ENCODE measurements around the gene ZNHIT2.

Gene ZNHIT2

DNA sequence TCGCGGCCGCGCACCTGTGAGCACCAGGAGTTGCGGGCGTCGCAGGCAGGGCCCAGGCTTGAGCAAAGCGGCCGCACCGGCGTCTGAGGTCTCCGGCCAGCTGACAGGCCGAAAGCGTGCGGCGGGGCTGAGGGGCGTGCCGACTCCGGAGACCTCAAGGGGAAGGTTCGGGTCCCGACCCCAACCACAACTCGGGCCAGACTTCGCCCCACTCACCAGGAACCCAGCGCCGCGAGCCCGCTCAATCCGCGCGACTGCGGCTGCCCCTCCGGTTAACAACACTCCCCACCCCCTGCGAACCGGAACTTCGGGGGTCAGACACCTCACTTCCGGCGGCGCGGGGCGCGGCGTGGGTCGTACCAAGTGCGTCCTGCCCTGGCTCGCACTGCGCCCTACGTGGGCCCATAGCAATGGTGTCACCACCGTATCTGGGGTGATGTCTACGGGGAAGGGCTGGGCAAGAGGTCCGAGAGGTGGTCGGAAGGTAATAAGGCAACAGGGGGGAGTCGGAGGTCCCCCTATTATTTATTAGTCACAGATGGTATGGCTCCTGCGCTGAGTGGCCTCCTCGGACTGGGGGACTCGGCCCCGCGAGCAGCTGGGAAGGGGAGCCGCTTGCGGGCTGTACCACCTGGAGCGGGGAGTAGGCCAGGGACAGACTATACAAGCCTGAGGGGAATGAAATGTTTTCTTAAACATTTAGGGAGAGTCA is 16.9 kb upstream of the ZNHIT2 start, which contains the start of gene SYVN1:
Gene SYVN1, minus strand, starts transcription at position 280 of the 712 bp plus-strand sequence. CDS start 918 bp downstream, outside the sequence.
- H2AFZ ChIP-seq (ENCODE audit: low read length) = peak within 1 kb of the TSS; percentile 92
- peaks cover 21% of the 10 kb centered on the region for H4K20me1 ChIP-seq (ENCODE audit: insufficient read depth, low read length, poor library complexity, severe bottlenecking)
- H3K4me2 ChIP-seq (ENCODE audit: low read depth, low read length, poor library complexity, severe bottlenecking) = peak within 1 kb of the TSS; percentile 98
- no peaks in the 10 kb centered on the region for H3K9me3 ChIP-seq (ENCODE audit: insufficient read depth, low read depth, low read length)
- peaks cover 19% of the 10 kb centered on the region; the same call in 1 of the 2 replicates for H3K36me3 ChIP-seq (ENCODE audit: insufficient read depth, low read length)
- no peaks in the 10 kb centered on the region for H3K9me2 ChIP-seq (replicated peaks; ENCODE audit: low read depth, low read length)
- H3K79me2 ChIP-seq (ENCODE audit: insufficient read depth, low read length) = peaks cover 26% of the 10 kb centered on the region
- H3K4me3 ChIP-seq (ENCODE audit: low read length, poor library complexity, severe bottlenecking) = peak within 1 kb of the TSS; percentile 84
- H3F3A ChIP-seq (ENCODE audit: low read depth) = no peaks in the 10 kb centered on the region
- TF ChIP-seq CTCF (conservative IDR thresholded peaks at IDR 0.05; ENCODE audit: low read length) (no peak), EZH2phosphoT487 (IDR thresholded peaks at IDR 0.05; ENCODE audit: borderline replicate concordance) (no peak)
- no peaks in the 10 kb centered on the region for H3K27me3 ChIP-seq (ENCODE audit: insufficient read depth, low read length, poor library complexity, severe bottlenecking)
- peaks cover 24% of the 10 kb centered on the region for H3K4me1 ChIP-seq (ENCODE audit: insufficient read depth, low read length, poor library complexity, severe bottlenecking)
- peak within 1 kb of the TSS; percentile 88 for H3K9ac ChIP-seq (ENCODE audit: low read depth, low read length, poor library complexity, severe bottlenecking)

DNA sequence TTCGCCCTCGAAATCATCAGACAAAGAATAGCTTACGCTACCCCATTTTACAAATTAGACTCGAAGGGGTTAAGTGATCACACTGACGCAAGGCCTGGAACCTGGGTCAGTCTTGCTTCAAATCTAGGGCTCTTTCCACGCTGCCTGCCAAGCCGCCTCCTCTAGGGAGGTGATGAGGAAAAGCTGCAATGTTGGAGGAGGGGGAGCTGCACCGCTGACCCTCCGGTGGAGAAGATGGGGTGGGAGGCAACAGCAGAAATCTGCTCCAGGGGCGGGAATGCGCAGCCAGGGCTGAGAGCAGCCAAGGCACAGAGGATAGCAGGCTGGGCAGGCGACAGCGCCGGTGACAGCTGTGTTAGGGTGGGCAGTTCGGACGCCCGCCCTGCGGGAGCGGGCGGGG is 16.2 kb upstream of the ZNHIT2 start:
- H3K9me3 ChIP-seq (ENCODE audit: insufficient read depth, low read depth, low read length) = no peaks in the 10 kb centered on the region
- no peaks in the 10 kb centered on the region for H3F3A ChIP-seq (ENCODE audit: low read depth)
- peaks cover 26% of the 10 kb centered on the region for H3K79me2 ChIP-seq (ENCODE audit: insufficient read depth, low read length)
- peak overlapping the region; percentile 84 for H3K4me3 ChIP-seq (ENCODE audit: low read length, poor library complexity, severe bottlenecking)
- H3K27me3 ChIP-seq (ENCODE audit: insufficient read depth, low read length, poor library complexity, severe bottlenecking) = no peaks in the 10 kb centered on the region
- H3K4me2 ChIP-seq (ENCODE audit: low read depth, low read length, poor library complexity, severe bottlenecking) = peak overlapping the region; percentile 98
- TF ChIP-seq EZH2phosphoT487 (IDR thresholded peaks at IDR 0.05; ENCODE audit: borderline replicate concordance) (no peak), CTCF (conservative IDR thresholded peaks at IDR 0.05; ENCODE audit: low read length) (no peak)
- peaks cover 24% of the 10 kb centered on the region for H3K4me1 ChIP-seq (ENCODE audit: insufficient read depth, low read length, poor library complexity, severe bottlenecking)
- peaks cover 26% of the 10 kb centered on the region for H3K36me3 ChIP-seq (ENCODE audit: insufficient read depth, low read length)
- peaks cover 21% of the 10 kb centered on the region for H4K20me1 ChIP-seq (ENCODE audit: insufficient read depth, low read length, poor library complexity, severe bottlenecking)
- no peaks in the 10 kb centered on the region for H3K9me2 ChIP-seq (replicated peaks; ENCODE audit: low read depth, low read length)
- no peak overlapping the region; the same call in 1 of the 2 replicates for H2AFZ ChIP-seq (ENCODE audit: low read length)
- peak overlapping the region; percentile 88 for H3K9ac ChIP-seq (ENCODE audit: low read depth, low read length, poor library complexity, severe bottlenecking)

DNA sequence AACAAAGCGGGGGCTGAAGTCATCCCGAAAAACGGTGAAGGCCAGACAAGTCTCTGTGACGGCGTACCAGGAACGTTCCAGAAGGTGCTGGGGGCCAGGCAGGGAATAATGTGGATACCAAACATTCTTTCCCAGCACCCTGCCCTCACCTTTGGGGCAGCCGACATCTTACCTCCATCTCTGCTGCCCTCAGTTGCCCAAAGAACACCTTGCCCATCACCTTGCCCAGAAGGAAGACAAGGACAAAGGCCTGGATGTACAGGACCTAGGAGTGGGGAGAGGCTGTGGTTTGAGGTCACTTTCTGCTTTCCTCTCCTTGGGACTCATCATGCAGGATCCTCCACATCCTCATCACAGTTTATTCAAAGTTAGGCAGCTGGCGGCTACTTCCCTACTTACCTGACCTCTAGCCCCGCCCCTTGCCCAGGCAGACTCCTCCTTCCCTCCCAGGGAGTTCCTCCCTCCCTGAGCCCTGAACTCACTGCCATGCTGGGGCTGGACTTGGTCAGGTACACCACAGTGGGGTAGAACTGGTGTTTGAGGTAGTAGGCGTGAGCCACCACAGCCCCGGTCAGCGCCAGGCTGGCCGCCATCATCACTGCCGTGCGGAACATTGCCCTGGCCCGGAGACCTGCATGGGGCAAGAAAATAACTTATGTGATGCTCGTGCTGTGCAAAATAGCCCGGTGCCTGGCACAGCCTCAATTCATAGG is 15.6 kb upstream of the ZNHIT2 start:
- H3K9me2 ChIP-seq (replicated peaks; ENCODE audit: low read depth, low read length) = no peaks in the 10 kb centered on the region
- H3K4me2 ChIP-seq (ENCODE audit: low read depth, low read length, poor library complexity, severe bottlenecking) = peak overlapping the region; percentile 98
- H4K20me1 ChIP-seq (ENCODE audit: insufficient read depth, low read length, poor library complexity, severe bottlenecking) = peaks cover 21% of the 10 kb centered on the region
- H3F3A ChIP-seq (ENCODE audit: low read depth) = no peaks in the 10 kb centered on the region
- TF ChIP-seq EZH2phosphoT487 (IDR thresholded peaks at IDR 0.05; ENCODE audit: borderline replicate concordance) (no peak), CTCF (conservative IDR thresholded peaks at IDR 0.05; ENCODE audit: low read length) (no peak)
- H3K4me3 ChIP-seq (ENCODE audit: low read length, poor library complexity, severe bottlenecking) = peak overlapping the region; percentile 84
- H3K36me3 ChIP-seq (ENCODE audit: insufficient read depth, low read length) = peaks cover 32% of the 10 kb centered on the region
- peak overlapping the region; percentile 88 for H3K9ac ChIP-seq (ENCODE audit: low read depth, low read length, poor library complexity, severe bottlenecking)
- no peaks in the 10 kb centered on the region for H3K27me3 ChIP-seq (ENCODE audit: insufficient read depth, low read length, poor library complexity, severe bottlenecking)
- H3K4me1 ChIP-seq (ENCODE audit: insufficient read depth, low read length, poor library complexity, severe bottlenecking) = peaks cover 24% of the 10 kb centered on the region
- peaks cover 26% of the 10 kb centered on the region for H3K79me2 ChIP-seq (ENCODE audit: insufficient read depth, low read length)
- H2AFZ ChIP-seq (ENCODE audit: low read length) = no peak overlapping the region
- H3K9me3 ChIP-seq (ENCODE audit: insufficient read depth, low read depth, low read length) = no peaks in the 10 kb centered on the region
